GM21381 (cell line): Measurements from ENCODE around the gene LAG3.

Experiments used
- ATAC-seq: cut with Tn5 transposase; IDR thresholded peaks from one replicate; pipeline ENCODE4 v1.9.1; 2021; ENCODE audit warnings: mild to moderate bottlenecking, moderate library complexity; ENCODE audit not compliant: unreplicated experiment

LAG3 gene

DNA sequence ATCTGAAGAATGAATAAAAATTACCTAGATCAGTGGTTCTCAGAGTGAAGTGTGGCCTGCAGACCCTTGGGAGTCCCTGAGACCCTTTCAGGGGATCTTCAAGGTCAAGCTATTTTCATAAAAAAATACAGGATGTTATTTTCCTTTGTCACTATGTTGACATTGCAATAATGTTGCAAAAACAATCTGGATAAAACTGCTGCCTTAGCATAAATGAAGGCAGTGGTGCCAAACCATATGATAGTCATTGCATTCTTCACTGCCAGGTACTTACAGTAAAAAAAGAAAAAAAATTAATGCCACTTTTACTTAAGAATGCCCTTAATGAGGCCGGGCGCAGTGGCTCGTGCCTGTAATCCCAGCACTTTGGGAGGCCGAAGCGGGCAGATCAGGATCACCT, 15.0 kb downstream of the LAG3 start:
- ATAC-seq: no peak

DNA sequence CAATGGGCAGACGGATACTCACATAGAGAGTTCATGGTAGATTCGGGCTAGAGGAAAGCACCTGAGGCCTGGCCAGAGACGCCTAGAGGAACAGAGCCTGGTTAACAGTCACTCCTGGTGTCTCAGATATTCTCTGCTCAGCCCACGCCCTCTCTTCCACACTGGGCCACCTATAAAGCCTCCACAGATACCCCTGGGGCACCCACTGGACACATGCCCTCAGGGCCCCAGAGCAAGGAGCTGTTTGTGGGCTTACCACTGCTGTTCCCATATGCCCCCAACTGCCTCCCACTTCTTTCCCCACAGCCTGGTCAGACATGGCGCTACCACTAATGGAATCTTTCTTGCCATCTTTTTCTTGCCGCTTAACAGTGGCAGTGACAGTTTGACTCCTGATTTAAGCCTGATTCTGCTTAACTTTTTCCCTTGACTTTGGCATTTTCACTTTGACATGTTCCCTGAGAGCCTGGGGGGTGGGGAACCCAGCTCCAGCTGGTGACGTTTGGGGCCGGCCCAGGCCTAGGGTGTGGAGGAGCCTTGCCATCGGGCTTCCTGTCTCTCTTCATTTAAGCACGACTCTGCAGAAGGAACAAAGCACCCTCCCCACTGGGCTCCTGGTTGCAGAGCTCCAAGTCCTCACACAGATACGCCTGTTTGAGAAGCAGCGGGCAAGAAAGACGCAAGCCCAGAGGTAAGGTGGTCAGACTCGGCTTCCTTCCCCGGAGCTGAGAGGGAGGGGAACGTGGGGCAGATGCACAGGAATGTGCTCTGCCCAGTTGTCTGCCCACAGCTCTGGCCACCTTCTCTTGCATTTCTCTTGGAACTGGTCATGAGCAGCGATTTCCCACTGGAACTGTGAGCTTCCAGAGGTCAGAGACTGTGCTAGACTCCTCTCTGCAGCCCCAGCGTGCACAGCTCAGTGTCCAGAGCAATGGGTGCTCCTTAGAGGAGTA, 16.9 kb downstream of the LAG3 start, which contains the start of gene CD4:
Gene CD4, plus strand, starts transcription at position 557 of the 953 bp plus-strand sequence. CDS start 10,611 bp downstream, outside the sequence.
- ATAC-seq: no peak

GRCh38 chr12:6790496-6791150, 18.3 kb downstream of the LAG3 start:
- ATAC-seq: no peak

DNA sequence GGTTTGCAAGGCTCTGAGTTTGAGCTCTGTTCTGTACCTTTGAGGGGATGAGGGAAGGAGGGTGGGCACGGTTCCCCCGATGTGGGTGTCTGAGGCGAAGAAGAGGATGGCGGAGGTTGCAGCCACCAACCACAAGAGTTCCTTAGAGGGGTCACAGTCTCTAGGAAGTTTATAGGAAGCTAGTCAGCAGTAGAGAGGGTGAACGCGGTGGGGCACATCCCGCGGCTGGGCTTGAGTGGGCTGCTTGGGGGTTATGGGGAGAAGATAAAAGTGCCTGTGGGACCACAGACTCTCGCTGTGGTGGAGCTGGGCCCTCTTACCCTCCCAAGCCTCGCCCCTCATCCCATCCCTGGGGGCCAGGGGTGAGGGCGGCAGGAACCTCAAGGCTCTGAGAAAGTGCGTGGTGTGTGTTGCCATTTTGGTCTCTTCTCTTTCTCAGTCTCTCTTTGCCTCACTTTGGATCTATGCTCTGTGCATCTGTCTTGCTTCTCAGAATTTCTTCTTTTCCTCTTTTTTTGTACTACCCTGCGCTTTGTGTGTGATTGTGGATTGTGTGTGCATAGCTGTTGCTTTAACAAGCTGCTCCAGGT, 19.7 kb downstream of the LAG3 start:
- ATAC-seq: no peak

DNA sequence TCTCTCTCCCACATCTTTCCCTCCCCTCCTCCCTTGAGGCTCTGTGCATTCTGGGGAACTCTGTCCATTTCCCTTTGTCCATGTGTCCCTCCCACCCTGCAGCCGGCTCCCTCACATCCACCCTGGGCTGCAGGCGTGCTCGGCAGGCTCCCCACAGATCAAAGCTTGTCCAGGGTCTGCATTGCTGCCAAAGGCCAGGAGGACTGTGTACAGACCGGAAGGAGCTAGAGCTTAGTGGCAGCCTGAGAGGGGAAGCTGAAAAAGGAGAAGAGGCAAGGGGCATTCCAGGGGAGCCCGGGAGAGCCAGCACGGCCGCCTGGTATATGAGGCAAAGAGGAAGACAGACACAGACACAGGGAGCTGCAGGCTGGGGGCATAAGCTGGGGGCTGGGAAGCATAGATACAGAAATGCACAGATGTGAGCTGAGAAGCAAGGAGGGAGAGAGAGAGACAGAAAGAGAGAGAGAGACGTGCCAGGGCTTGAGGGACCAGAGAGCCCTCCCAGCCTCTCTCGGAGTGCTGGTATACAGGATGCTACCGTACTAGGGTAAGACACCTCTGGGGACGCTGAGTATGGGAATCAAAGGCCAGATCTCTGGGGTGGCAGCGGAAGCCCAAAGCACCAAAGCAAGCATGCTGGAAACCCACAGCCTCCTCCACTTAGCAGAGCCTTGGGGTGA, 20.3 kb downstream of the LAG3 start:
- no peak for ATAC-seq

DNA sequence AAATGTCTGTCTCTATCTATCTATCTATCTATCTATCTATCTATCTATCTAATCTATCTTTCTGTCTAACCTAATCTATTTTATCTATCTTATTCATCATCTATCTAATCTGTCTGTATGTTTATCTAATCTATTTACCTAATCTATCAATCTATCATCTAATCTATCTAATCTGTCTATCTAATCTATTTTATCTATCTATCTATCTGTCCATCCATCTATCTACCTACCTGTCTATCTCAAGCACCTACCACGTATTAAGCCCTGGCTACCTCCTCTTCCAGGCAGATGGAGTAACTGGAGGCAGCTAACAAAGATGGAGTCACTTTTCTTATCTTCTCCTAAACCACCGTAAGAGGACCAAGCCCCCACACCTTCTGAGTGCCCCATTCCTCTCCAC, 22.8 kb downstream of the LAG3 start:
- no peak for ATAC-seq

- ATAC-seq: no peak
Observed at GRCh38 chr12:6796576-6796975, 24.3 kb downstream of the LAG3 start.

DNA sequence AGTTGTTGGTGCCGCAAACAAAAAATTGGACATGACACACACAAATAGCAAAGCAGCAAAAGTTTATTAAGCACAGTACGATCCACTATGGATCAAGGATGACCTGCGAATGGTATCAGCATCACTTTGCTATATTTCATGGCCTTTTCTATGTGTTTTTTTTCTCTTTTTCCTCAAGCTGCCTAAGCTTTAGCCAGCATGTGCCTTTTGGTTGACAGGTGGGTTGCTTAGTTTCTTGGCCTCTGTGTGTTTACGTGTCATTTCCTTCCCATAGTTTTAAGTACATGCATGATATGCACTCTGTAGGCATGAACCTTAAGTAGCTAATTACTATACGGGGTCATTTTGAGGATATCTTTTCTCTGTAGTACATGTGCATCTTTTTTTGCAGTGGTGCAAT, 26.8 kb downstream of the LAG3 start:
- no peak for ATAC-seq

GRCh38 chr12:6807170-6807569, 34.9 kb downstream of the LAG3 start:
- no peak for ATAC-seq

- no peak for ATAC-seq
Observed at GRCh38 chr12:6809056-6809455, 36.7 kb downstream of the LAG3 start.

GRCh38 chr12:6810758-6811157, 38.4 kb downstream of the LAG3 start:
- ATAC-seq: no peak

GRCh38 chr12:6813363-6813762, 41.0 kb downstream of the LAG3 start:
- ATAC-seq: no peak

GRCh38 chr12:6816598-6816997, 44.3 kb downstream of the LAG3 start:
- ATAC-seq: no peak

DNA sequence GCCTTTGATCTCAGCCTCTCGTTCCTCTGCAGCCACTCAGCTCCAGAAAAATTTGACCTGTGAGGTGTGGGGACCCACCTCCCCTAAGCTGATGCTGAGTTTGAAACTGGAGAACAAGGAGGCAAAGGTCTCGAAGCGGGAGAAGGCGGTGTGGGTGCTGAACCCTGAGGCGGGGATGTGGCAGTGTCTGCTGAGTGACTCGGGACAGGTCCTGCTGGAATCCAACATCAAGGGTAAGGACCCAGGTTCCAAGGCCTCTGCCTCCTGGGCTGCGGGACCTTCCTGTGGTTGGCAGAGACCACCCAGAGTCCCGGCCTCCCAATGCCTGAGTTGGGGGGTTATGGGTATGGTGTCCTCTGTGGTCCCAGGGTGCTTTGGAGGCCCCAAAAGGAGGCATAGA, 44.8 kb downstream of the LAG3 start:
- ATAC-seq: no peak

GRCh38 chr12:6817662-6818157, 45.4 kb downstream of the LAG3 start:
- no peak for ATAC-seq

- no peak for ATAC-seq
Observed at GRCh38 chr12:6818222-6818621, 45.9 kb downstream of the LAG3 start.

- ATAC-seq: no peak
Observed at GRCh38 chr12:6818645-6819044, 46.3 kb downstream of the LAG3 start.

- ATAC-seq: no peak
Observed at GRCh38 chr12:6819106-6820030, 47.0 kb downstream of the LAG3 start.

DNA sequence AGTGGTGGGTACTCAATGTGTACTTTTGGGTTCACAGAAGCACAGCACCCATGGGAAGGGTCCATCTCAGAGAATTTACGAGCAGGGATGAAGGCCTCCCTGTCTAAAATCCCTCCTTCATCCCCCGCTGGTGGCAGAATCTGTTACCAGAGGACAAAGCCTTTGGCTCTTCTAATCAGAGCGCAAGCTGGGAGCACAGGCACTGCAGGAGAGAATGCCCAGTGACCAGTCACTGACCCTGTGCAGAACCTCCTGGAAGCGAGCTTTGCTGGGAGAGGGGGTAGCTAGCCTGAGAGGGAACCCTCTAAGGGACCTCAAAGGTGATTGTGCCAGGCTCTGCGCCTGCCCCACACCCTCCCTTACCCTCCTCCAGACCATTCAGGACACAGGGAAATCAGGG, 47.8 kb downstream of the LAG3 start:
- no peak for ATAC-seq
